Suprapubic skin (tissue), 4 donors: ENCODE results near the gene EPHA1. TPM values are rescaled to one million over a fixed set of nuclear protein-coding genes. Genes with fewer than 3 reads are reported as not detected.

Source experiments
- DNase-seq, 2 donors: peaks; one replicate each; pipeline ENCODE4 v3.0.0-alpha.2; 2019; ENCODE audit warnings: low spot score in 2 of 2
- H3K27ac ChIP-seq: fragments of 200-600 bp; sonication (generic); one replicate; pipeline ENCODE4 v1.5.1; 2019
- H3K27me3 ChIP-seq: fragments of 200-600 bp; sonication (generic); one replicate; pipeline ENCODE4 v1.5.1; 2019
- H3K36me3 ChIP-seq: fragments of 200-600 bp; sonication (generic); one replicate; pipeline ENCODE4 v1.5.1; 2019
- H3K4me1 ChIP-seq: fragments of 200-600 bp; sonication (generic); one replicate; pipeline ENCODE4 v1.5.1; 2019
- H3K4me3 ChIP-seq: fragments of 200-600 bp; sonication (generic); one replicate; pipeline ENCODE4 v1.5.1; 2019; ENCODE audit warnings: mild to moderate bottlenecking
- H3K9me3 ChIP-seq: fragments of 200-600 bp; sonication (generic); one replicate; pipeline ENCODE4 v1.5.1; 2019
- EP300 ChIP-seq: sonication (generic); formaldehyde crosslinking; IDR thresholded peaks from one replicate; pipeline ENCODE4 v1.6.1; 2017; ENCODE audit warnings: antibody characterized with exemption
- POLR2A ChIP-seq, 2 donors: fragments of 450-650 bp; IDR thresholded peaks; one replicate each; pipeline ENCODE4 v1.6.1; 2017; ENCODE audit warnings: antibody characterized with exemption in 2 of 2, mild to moderate bottlenecking in 2 of 2, moderate library complexity in 2 of 2
- POLR2AphosphoS5 ChIP-seq, 3 donors: sonication (generic); formaldehyde crosslinking; IDR thresholded peaks; one replicate each; pipeline ENCODE4 v1.6.1; 2017; ENCODE audit warnings: antibody characterized with exemption in 3 of 3
- WGBS: methylation state at CpG from one replicate; pipeline ENCODE4 v1.1.5; 2018; 5-methylcytosine and 5-hydroxymethylcytosine counted together
- total RNA-seq, 4 donors: library from RNA; depleted of rRNA; stranded (reverse); fragments of >200 nt; gene quantifications; one replicate each; pipeline ENCODE4 v1.1.0, GENCODE V29; 2016
- TF ChIP-seq, protein P1 (sequence below), 2 donors: fragments of 200-600 bp in 1 of 2; fragments of 450-650 bp in 1 of 2; sonication (generic) in 1 of 2; IDR thresholded peaks; one replicate each; pipeline ENCODE4 v1.5.1; 2016 to 2019; ENCODE audit warnings: antibody characterized with exemption in 2 of 2, mild to moderate bottlenecking in 1 of 2, moderate library complexity in 1 of 2

EPHA1 gene
- total RNA-seq, 4 donors from 2014 or later: 60.9 to 94.4 (median 67.7) TPM

- no peak overlapping the region for H3K4me3 ChIP-seq
- H3K9me3 ChIP-seq: no peaks in the 10 kb centered on the region
- no peaks in the 10 kb centered on the region for H3K4me1 ChIP-seq
- 88% methylated on average over 4 of the region's 4 CpGs for WGBS
- H3K36me3 ChIP-seq: no peaks in the 10 kb centered on the region
- no peak for TF ChIP-seq POLR2AphosphoS5 (IDR thresholded peaks at IDR 0.05)
- no peak for TF ChIP-seq POLR2A (IDR thresholded peaks at IDR 0.05)
- no peak for TF ChIP-seq EP300
- TF ChIP-seq, protein P1, sequence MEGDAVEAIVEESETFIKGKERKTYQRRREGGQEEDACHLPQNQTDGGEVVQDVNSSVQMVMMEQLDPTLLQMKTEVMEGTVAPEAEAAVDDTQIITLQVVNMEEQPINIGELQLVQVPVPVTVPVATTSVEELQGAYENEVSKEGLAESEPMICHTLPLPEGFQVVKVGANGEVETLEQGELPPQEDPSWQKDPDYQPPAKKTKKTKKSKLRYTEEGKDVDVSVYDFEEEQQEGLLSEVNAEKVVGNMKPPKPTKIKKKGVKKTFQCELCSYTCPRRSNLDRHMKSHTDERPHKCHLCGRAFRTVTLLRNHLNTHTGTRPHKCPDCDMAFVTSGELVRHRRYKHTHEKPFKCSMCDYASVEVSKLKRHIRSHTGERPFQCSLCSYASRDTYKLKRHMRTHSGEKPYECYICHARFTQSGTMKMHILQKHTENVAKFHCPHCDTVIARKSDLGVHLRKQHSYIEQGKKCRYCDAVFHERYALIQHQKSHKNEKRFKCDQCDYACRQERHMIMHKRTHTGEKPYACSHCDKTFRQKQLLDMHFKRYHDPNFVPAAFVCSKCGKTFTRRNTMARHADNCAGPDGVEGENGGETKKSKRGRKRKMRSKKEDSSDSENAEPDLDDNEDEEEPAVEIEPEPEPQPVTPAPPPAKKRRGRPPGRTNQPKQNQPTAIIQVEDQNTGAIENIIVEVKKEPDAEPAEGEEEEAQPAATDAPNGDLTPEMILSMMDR (IDR thresholded peaks at IDR 0.05): no peak
- H3K27ac ChIP-seq: no peak overlapping the region
- H3K27me3 ChIP-seq: no peaks in the 10 kb centered on the region
- no peak for DNase-seq
Measured at GRCh38 chr7:143373255-143373794, 35.3 kb downstream of the EPHA1 start.

DNA sequence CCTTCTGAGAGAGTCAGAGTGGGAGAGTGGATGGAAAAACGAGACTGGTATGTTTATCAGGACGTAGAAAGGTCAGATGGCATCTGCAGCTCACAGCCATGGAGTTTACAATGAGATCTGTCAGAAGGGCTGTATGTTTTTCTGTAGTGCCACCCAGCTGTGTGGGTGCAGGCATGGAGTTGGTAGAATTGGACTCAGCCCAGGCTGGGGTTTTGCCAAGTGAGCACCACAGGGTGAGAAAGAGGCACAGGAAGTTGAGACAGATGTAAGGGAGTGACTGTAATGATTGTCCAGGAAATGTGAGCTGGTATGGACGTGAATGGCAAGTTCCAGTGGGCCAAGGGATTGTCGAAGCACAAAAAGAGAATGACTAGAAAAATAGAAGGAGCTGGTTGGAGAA is 36.6 kb downstream of the EPHA1 start:
- Histone ChIP-seq H3K36me3 (no peaks in the 10 kb centered on the region), H3K27ac (no peak overlapping the region), H3K4me3 (no peak overlapping the region), H3K27me3 (no peaks in the 10 kb centered on the region), H3K4me1 (no peaks in the 10 kb centered on the region), H3K9me3 (no peaks in the 10 kb centered on the region)
- no peak for DNase-seq
- WGBS: 35% methylated on average over 4 of the region's 4 CpGs
- no peak for TF ChIP-seq POLR2AphosphoS5 (IDR thresholded peaks at IDR 0.05)
- no peak for TF ChIP-seq POLR2A (IDR thresholded peaks at IDR 0.05)
- TF ChIP-seq EP300: no peak
- TF ChIP-seq, protein P1 (IDR thresholded peaks at IDR 0.05): no peak

DNA sequence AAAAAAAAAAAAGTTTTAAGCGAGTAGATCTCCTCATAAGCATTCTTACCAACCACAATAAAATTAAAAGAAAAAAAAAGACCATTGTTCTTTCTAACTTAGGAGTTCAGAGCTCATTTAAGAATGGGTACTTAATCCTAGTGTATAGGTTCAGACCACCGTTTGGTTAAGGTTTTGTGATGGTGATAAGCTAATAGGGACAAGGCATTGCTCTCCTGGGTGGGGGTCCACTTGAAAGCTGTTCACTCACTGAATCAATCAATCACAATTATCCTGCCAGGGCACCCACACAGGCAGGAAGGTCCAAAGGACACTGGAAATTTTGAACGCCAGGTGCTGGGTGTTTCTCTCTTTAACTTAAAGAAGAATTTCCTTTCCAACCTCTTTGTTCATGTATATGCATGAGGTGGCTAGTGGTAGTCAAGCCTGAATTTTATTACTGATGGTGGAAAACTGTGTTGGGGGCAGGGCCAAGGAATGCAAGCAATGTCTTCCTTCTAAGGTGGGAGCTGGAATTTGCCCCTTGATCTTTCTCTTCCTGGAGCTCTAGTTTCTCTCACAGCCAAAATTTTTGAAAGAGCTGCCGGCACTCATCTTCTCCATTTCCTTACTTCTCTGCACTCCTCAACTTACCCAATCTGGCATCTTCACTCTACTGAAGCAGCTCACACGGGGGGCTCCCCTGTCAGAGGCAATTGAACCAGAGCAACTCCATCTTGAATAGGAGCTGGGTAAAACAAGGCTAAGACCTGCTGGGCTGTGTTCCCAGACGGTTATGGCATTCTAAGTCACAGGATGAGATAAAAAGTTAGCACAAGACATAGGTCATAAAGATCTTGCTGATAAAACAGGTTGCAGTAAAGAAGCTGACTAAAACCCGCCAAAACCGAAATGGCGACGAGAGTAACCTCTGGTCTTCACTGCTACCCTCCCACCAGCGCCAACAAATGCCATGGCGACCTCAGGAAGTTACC is 38.7 kb downstream of the EPHA1 start:
- TF ChIP-seq, protein P1 (IDR thresholded peaks at IDR 0.05): no peak
- Histone ChIP-seq H3K27me3 (no peaks in the 10 kb centered on the region), H3K9me3 (no peaks in the 10 kb centered on the region), H3K4me3 (no peak overlapping the region), H3K4me1 (no peaks in the 10 kb centered on the region), H3K36me3 (no peaks in the 10 kb centered on the region), H3K27ac (no peak overlapping the region)
- no peak for DNase-seq
- 79% methylated on average over 12 of the region's 12 CpGs for WGBS

- H3K36me3 ChIP-seq: no peaks in the 10 kb centered on the region
- TF ChIP-seq POLR2AphosphoS5 (IDR thresholded peaks at IDR 0.05) (no peak), POLR2A (IDR thresholded peaks at IDR 0.05) (no peak), EP300 (no peak)
- TF ChIP-seq, protein P1 (IDR thresholded peaks at IDR 0.05): no peak
- H3K27ac ChIP-seq: no peak overlapping the region
- H3K4me1 ChIP-seq: no peaks in the 10 kb centered on the region
- H3K9me3 ChIP-seq: no peaks in the 10 kb centered on the region
- H3K27me3 ChIP-seq: peaks cover 11% of the 10 kb centered on the region
- no peak for DNase-seq
- H3K4me3 ChIP-seq: no peak overlapping the region
- 100% methylated on average over 1 of the region's 1 CpG for WGBS
Measured at GRCh38 chr7:143368387-143368786, 40.3 kb downstream of the EPHA1 start.

GRCh38 chr7:143367972-143368371 is 40.7 kb downstream of the EPHA1 start:
- Histone ChIP-seq H3K27ac (no peak overlapping the region), H3K4me1 (peaks cover 2% of the 10 kb centered on the region), H3K9me3 (no peaks in the 10 kb centered on the region), H3K27me3 (peaks cover 15% of the 10 kb centered on the region), H3K4me3 (no peak overlapping the region), H3K36me3 (no peaks in the 10 kb centered on the region)
- DNase-seq: peak in 1 of 2 donors; percentile 60
- 85% methylated on average over 4 of the region's 4 CpGs for WGBS
- TF ChIP-seq POLR2A (IDR thresholded peaks at IDR 0.05): no peak
- TF ChIP-seq EP300: no peak
- no peak for TF ChIP-seq POLR2AphosphoS5 (IDR thresholded peaks at IDR 0.05)
- TF ChIP-seq, protein P1 (IDR thresholded peaks at IDR 0.05): no peak
